HK-2 (cell line): ENCODE data around the gene ZNF490.
"Not testable (repeated sequence)": the region's sequence is repeated elsewhere in the genome, so short reads cannot be mapped to it uniquely, and the experiment has no call there.

ENCODE experiments used
- DNase-seq: peaks from one replicate; pipeline ENCODE4 v3.0.0-alpha.2; 2018; ENCODE audit not compliant: unreplicated experiment

Gene ZNF490

DNA sequence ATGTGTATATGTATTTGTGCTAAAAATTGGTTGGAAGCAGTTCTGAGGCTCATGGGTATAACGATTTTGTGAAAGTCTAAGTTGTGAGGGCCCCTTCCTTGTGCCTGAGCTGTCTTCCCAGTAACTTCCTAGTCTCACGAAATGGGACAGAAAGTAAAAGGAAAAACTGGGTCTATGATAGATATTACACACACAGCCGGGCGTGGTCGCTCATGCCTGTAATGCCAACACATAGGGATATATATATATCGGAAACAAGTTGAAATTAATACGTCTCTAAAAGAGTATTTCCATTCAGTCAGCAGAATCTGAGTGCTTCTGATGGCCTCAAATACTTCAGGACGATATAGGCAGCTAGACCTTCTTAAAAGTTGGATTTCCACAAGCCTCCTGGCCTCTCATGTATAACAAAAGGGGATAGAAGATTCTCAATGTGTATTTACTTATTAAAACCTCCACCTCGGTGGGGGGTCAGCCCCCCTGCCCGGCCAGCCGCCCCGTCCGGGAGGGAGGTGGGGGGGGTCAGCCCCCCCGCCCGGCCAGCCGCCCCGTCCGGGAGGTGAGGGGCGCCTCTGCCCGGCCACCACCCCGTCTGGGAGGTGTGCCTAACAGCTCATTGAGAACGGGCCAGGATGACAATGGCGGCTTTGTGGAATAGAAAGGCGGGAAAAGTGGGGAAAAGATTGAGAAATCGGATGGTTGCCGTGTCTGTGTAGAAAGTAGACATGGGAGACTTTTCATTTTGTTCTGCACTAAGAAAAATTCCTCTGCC, 10.8 kb upstream of the ZNF490 start:
- DNase-seq: not testable (repeated sequence)

DNA sequence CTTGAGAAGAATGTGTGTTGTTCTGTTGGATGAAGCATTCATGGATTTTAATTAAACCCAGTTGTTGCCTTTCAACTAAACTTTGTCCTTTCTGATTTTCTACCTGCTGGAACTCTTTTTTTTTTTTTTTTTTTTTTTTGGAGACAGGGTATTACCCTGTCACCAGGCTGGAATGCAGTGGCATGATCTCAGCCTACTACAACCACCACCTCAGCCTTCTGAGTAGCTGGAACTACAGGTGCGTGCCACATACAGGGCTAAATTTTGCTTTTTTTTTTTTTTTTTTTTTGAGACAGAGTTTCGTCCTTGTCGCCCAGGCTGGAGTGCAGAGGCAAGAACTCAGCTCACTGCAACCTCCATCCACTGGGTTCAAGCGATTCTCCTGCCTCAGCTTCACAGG, 7.0 kb upstream of the ZNF490 start:
- DNase-seq: no peak

DNA sequence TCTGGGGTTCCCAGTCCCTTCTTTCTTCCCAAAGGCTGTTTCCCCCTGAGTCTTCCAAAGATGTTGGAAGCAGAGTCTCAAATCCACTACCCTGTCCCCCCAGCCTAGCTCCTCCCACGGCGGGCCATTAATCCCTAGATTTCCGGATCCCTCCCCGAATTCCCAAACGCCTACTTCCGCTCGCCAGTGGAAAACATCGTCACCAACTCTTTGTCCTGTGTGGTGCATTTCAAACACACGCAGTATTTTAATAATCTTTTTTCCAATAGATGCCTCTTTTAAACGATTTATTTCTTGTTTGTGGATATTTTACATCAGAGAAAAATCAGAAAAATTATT, 717 bp upstream of the ZNF490 start:
- peak; percentile 63 for DNase-seq

DNA sequence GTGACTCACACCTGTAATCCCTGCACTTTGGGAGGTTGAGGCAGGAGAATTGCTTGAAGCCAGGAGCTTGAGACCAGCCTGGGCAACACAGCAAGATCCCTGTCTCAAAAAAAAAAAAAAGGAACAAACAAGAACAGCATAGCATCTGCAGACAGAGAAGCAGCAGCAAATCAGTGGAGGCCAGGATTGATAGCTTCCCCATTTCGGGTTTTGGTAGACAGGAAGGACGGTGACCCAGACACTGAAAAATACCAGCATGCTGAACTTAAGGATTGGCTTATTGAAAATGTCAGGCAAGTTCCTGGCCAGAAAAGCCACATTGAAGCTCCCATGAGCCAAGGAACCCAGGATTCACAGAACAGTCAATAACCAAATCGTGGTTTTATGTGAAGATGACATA, 3.0 kb downstream of the ZNF490 start:
- DNase-seq: no peak

DNA sequence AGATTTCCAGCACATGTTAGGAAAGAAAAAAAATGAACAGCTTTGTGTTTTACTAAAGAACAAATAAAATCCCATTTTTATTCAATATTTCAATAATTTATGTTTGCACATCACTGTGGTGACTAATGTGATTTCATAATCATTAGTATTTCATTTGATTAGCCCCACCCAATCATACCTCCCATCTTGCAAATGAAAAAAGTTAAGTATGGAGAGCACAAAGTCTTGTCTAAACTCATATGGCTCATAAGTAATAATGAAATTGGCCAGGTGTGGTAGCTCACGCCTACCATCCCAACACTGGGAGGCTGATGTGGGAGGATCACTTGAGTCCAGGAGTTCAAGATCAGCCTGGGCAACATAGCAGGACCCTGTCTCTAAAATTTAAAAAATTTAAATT, 3.8 kb downstream of the ZNF490 start:
- DNase-seq: no peak

DNA sequence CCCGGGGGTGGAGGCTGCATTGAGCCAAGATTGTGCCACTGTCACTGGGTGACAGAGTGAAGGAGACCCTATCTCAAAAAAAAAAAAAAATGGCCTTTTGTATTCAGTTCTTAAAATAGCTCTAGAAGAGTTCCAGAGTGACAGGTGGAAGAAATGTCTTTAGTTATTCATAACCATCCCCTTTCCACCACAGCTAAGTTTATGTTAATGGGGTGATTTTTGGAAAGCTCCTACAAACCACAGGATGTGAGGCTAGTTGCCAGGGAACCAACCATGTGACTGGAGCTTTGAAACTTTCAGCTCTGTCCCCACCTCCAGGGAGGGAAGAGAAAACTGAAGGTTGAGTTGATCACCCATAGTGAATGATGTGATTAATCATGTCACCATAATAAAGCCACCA, 6.9 kb downstream of the ZNF490 start:
- no peak for DNase-seq

DNA sequence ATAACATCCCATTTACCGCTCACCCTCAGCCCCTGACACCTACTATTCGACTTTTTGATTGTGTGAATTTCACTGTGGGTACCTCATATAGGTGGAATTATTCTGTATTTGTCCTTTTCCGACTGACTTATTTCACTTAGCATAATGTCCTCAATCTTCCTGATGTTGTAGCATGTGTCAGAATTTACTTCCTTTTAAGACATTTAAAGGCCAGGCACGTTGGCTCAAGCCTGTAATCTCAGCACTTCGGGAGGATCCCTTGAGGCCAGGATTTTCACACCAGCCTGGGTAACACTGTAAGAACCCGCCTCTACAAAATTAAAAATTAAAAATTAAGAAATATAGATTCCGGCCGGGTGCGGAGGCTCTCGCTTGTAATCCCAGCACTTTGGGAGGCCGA, 13.0 kb downstream of the ZNF490 start:
- DNase-seq: no peak

DNA sequence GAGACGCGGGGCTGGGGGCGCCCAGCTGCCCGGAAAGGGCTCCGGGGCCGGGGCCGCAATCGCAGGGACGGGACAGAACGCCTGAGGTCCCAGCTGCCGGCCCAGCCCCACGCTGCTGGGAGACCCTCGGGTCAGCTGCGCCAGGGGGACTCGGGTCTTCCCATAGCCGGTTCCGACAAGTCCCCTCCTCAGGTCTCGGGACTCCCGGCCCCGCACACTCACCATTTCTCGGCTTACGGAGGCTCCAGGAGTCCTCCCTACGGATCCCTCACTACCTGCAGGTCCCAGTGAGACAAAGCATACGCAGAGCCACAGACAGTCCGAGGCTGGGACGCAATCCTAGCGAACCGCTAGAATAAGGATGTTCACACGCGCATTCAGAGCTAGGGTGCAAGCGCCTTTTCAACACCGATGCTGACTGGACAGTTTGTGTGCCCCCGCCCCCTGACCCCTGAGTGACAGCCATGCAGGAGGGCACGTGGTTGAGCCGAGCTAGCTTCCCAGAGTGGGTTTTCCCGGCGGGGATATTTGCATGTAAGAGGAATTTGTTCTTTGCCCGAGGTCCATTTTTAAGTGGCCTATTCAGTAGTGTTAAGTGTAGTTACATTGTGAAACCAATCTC, 13.6 kb downstream of the ZNF490 start:
- no peak for DNase-seq

DNA sequence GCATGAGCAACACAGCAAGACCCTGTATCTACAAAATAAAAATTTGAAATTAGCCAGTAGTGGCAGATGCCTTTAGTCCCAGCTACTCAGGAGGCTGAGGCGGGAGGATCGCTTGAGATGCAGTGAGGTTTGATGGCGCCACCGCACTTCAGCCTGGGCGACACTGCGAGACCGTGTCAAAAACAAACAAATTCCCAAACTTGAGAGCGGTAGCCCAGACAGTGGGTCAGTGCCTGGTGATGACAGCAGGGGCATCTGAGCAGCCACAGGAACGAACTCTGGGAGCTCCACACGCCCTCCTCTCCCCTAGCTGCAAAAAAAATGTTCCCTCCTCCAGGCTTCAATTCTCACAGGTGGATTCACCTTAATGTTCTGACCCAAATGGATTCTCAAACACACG, 14.1 kb downstream of the ZNF490 start:
- no peak for DNase-seq

DNA sequence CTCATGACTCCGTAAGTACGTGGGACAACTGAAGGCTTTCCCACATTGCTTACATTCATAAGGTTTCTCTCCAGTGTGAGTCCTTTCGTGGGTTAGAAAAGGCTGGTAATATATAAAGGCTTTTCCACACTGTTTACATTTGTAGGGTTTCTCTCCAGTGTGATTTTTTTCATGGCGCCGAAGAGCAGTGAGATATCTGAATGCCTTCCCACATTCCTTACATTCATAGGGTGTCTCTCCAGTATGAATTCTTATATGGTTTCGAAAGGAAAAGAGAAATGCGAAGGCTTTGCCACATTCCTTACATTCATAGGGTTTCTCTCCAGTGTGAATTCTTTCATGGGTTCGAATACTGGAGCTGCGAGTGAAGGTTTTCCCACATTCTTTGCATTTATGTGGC, 29.5 kb downstream of the ZNF490 start:
- no peak for DNase-seq

DNA sequence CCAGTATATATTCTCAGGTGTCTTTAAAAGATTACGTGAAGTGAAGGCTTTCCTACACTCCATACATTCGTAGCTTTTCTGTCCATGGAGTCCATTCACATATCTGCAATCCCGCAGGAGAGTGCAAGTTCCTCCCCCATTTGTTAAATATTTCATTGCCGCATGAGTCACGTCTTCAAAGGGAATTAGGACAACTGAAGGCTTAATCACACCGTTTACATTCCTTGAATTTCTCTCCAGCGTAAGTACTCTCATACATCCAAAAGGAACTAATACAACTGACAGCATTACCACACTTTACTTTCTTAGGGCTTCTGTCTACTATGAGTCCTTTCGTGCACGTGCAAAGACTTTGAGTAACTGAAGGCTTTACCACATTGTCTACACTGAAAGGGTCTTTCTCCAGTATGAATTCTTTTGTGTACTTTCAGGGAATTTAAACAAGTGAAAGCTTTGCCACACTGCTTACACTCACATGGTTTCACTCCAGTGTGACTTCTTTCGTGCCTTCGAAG, 30.4 kb downstream of the ZNF490 start:
- DNase-seq: peak; percentile 17

DNA sequence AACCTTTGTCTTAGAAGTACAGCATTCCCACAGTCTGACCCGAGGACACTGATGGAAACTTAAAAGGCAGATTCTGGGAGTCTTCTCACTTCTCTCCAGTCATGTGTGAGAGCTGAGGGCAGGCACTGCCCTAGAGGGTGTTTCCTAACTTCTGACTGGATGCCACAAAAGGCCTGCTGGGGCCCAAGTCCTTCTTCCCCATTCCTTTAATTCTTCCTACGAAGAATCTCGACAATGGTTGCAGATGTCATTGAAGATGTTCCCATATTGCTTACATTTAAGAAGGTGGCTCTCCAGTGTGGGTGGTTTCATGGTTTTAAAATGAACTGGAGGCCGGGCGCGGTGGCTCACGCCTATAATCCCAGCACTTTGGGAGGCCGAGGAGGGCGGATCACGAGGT, 32.0 kb downstream of the ZNF490 start:
- DNase-seq: no peak

DNA sequence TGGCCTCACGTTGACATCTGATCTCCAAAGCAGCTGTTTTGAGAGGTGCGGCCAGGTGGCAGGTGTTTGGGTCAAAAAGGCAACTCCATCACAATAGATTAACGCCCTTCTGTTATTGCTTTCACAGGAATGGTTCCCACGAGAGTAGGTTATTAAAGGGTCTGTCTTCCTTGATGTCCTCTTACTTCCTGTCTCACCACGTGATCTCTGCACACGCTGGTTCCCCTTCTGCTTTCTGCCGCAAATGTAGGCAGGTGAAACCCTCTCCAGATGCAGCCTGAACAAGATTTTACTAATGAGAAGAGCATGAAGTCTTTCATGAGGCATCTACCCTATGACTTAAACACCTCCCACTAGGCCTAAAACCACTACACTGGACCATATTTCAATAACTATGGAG, 36.6 kb downstream of the ZNF490 start:
- no peak for DNase-seq

DNA sequence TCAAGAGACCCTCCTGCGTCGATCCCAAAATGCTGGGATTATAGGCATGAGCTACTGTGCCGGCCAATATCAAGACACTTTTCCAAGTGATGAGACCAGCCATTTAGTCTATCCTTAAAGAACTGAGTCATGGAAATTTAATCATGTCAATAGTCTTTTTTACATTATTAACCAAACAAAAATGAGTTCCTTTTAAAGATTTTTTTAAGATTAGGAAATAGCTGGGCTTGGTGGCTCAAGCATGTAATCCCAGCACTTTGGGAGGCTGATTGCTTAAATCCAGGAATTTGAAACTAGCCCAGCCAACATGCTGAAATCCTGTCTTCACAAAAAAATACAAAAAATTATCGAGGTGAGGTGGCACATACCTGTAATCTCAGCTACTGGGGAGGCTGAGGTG, 42.7 kb downstream of the ZNF490 start:
- no peak for DNase-seq

DNA sequence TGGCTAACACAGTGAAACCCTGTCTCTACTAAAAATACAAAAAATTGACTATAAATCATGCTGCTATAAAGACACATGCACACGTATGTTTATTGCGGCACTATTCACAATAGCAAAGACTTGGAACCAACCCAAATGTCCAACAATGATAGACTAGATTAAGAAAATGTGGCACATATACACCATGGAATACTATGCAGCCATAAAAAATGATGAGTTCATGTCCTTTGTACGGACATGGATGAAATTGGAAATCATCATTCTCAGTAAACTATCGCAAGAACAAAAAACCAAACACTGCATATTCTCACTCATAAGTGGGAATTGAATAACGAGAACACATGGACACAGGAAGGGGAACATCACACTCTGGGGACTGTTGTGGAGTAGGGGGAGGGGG, 44.2 kb downstream of the ZNF490 start:
- not testable (repeated sequence) for DNase-seq

DNA sequence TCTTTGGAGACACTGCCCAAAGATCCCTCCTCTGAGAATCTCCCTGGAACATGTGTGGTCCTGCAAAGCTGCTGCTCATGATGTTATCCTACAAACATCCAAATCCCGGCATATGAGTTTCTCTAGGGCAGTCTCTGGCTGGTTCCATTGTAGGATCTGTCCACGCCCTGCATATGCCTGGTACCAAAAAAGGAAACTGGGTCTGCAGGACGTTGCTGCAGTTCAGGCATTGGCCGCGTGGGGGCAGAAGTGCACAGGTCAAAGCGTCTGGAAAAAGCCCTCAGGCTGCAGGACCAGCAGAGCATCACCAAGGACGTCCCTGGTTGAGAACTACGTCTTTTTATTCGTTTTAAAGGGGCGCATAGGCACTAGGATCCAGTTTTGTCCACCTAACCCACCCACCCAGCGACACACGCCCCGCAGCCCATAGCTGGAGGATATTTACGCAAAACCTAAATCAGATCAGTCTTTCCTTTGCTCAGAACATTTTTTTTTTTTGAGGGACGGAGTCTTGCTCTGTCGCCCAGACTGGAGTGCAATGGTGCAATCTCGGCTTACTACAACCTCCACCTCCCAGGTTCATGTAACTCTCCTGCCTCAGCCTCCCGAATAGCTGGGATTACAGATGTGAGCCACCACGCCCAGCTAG, 46.5 kb downstream of the ZNF490 start:
- peak; percentile 85 for DNase-seq

DNA sequence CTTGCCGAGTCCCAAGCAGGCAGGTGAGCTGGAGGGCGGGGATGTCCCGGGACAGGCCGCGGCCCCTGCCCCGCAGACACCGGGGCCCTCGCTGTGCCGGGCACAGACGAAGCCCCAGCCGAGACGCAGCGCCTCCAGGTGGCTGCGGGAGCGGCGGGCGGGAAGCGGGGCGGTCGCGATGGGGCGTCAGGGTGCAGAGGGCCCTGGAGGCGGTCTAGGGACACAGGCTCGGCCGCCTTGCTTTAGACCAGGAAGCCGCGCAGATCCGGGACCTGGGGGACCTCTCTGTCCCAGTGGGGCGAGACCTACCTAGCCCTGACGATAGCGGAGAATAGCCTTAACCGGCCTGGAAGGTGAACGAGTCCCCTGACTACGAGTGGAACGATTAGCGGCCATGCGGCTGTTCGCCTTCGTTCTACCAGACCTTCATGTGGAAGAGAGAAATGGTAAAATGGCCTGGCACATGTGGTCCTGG, 55.1 kb downstream of the ZNF490 start:
- DNase-seq: no peak

DNA sequence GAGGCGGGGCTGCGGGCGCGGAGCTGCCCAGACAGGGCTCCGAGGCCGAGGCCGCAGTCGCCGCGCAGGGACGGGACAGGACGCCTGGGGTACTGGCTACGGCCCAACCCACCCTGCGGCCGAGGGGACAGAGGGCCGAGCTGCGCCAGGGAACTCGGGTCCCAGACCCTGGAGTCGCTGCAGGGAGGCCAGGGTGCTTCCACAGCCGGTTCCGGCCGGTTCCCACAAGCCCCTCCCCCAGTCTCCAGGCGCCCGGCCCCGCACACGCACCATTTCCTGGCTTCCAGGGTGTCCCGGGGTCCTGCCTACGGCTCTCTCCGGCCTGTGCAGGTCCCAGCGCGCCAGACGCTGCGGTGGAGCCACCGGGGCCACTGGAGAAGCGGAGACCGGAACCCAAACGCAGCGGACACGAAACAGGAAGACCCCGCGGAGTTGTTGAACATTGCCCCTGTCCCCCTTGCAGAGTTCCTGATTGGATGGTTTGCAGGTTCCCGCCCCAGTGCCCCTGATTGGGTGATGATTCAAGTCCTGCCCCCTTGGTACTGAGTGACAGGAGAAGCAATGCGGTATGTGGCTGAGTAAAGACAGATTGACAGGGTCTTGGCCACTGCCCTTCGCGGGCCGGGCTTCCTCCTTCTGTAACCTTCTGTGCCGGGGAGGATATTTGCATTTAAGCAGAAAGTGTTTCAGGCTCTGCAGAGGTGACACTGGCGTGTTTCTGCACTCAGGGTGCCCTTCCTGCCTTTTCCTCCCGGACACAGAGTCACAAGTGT, 59.4 kb downstream of the ZNF490 start, which contains the start of gene ZNF564:
TSS of gene ZNF564 (minus strand) at position 423 of the 773 bp plus-strand sequence. CDS start at position 273, 150 bp downstream.
- DNase-seq: peak; percentile 96

DNA sequence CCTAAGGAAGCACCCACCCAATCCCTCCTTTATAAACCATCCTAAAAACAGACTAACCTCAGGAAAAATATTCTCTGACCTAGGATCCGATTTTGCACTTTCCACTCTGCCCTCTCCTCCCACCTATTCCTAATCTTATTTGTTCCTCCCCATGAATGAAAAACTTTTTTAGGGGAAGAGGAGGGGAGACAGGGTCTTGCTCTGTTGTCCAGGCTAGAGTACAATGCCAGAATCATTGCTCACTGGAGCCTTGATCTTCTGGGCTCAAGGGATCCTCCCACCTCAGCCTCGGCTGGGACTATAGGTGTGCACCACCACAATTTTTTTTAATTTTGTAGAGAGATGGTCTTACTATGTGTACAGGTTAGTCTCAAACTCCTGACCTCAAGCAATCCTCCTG, 63.7 kb downstream of the ZNF490 start:
- DNase-seq: no peak

DNA sequence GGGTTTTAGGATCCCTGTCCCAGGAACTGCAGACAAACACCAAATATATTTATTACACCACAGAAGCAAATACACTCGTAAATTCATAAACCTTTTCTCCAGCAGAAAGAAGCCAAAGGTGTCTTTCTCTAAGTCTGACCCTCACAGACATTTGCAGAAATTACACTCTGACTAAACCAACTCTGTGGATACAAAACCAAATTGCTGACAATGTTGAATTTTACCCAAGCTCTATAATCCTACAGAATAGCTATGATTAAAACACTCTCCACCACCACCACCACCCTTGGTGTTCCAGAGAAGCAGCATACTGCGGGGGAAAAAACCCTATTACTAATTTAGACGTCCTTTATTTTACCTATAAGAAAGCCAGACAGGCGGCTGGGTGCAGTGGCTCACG, 64.5 kb downstream of the ZNF490 start:
- DNase-seq: no peak

DNA sequence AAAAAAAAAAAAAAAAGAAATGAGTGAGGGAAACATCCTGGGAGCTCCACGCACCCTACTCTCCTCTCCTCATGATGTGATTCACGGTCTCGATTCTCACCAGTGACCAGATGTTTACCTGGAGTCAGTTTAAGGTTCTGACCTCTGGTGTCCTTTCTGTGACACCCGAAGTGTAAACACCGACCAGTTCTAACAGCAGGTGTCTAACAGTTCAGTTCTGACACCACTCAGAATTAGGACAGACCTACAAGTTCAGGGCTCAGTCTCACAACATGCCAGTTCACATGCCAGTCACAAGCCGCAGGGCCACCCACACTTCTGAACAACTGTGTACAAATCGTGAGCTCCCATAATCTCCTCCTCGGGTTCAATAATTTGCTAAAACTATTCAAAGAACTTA, 65.3 kb downstream of the ZNF490 start:
- DNase-seq: no peak

DNA sequence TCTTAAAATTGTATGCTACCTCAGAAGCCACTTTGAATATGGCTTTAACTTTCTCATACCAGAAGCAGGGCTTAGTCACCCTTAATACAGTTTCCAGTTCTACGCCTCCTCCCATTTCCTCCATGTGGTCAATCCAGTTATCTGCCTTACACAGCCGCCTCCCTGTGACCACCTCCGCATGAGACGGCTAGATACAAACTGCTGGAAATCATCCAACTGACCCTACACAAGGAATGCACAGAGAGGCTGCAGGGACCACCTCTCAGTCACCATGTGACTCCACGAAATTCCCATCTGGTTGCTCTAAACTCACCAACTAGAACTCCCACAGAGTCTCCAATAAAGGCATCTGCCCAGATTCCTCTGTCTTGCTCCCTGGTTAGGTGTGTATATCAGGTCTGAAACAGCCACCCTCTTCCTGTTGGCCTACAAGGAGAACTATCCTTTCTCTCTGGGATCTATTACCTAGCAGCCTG, 66.2 kb downstream of the ZNF490 start:
- no peak for DNase-seq
